Measurements from ENCODE around the gene HNRNPC.

DNA sequence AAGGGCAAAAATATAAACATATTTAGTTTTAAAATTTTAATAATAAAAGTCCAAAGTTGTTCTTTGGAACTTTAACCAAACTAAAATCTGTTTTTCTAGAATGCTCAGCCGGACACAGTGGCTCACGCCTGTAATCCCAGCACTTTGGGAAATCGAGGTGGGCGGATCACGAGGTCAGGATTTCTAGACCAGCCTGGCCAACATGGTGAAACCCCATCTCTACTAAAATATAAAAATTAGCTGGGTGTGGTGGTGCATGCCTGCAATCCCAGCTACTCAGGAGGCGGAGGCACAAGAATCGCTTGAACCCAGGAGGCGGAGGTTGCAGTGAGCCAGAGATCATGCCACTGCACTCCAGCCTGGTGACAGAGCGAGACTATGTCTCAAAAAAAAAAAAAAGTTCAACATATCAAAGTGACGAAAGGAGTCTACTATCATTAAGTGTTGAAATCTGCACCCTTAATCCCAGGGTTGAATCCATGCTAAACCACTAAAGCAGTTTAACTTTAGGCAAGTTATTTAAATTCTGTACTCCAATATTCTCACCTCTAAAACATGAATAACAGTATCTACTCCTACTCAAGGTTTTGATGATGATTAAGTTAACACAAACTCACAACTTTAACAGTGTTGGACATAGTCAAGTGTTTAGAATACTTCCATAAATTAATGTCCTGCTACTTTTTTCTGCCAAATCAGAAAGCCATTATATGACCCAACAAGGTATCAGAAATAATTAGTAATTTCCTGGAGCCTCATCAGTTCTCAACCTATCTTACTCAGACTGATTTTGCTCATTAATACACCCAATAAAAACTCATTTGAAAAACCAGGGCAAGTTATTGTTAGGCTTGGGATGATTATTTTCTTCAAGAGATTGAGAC lies 11.0 kb downstream of the HNRNPC start:
- TF ChIP-seq, protein P1, sequence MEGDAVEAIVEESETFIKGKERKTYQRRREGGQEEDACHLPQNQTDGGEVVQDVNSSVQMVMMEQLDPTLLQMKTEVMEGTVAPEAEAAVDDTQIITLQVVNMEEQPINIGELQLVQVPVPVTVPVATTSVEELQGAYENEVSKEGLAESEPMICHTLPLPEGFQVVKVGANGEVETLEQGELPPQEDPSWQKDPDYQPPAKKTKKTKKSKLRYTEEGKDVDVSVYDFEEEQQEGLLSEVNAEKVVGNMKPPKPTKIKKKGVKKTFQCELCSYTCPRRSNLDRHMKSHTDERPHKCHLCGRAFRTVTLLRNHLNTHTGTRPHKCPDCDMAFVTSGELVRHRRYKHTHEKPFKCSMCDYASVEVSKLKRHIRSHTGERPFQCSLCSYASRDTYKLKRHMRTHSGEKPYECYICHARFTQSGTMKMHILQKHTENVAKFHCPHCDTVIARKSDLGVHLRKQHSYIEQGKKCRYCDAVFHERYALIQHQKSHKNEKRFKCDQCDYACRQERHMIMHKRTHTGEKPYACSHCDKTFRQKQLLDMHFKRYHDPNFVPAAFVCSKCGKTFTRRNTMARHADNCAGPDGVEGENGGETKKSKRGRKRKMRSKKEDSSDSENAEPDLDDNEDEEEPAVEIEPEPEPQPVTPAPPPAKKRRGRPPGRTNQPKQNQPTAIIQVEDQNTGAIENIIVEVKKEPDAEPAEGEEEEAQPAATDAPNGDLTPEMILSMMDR (IDR thresholded peaks at IDR 0.05) = no peak
- no peak for TF ChIP-seq POLR2A (IDR thresholded peaks at IDR 0.05)

All from gastroesophageal sphincter (tissue), 3 donors.